Lower lobe of right lung (tissue), 2 donors: ENCODE results near the gene C10orf62. TPM values are rescaled to one million over a fixed set of nuclear protein-coding genes. Genes with fewer than 3 reads are reported as not detected.
"Not testable (repeated sequence)": the region's sequence is repeated elsewhere in the genome, so short reads cannot be mapped to it uniquely, and the experiment has no call there.

Experiments
- ATAC-seq, 2 donors: fragments of 200-7000 bp; cut with Tn5 transposase; one replicate each; pipeline ENCODE4 v1.9.1; 2020 to 2022; ENCODE audit warnings: mild to moderate bottlenecking in 2 of 2, moderate library complexity in 2 of 2
- DNase-seq: peaks from one replicate; pipeline ENCODE4 v3.0.0-alpha.2; 2020
- H3K27ac ChIP-seq: fragments of 200-600 bp; one replicate; pipeline ENCODE4 v1.8.0; 2022
- H3K27me3 ChIP-seq: fragments of 200-600 bp; one replicate; pipeline ENCODE4 v1.8.0; 2022; ENCODE audit warnings: low read depth
- H3K36me3 ChIP-seq: fragments of 200-600 bp; one replicate; pipeline ENCODE4 v1.8.0; 2022; ENCODE audit warnings: mild to moderate bottlenecking
- H3K4me1 ChIP-seq: fragments of 200-600 bp; one replicate; pipeline ENCODE4 v1.8.0; 2022
- H3K4me3 ChIP-seq: fragments of 200-600 bp; one replicate; pipeline ENCODE4 v1.8.0; 2022; ENCODE audit warnings: mild to moderate bottlenecking
- H3K9me3 ChIP-seq: fragments of 200-600 bp; one replicate; pipeline ENCODE4 v1.8.0; 2022
- CTCF ChIP-seq: fragments of 200-600 bp; IDR thresholded peaks from one replicate; pipeline ENCODE4 v1.8.0; 2022; ENCODE audit warnings: antibody characterized with exemption, mild to moderate bottlenecking
- intact Hi-C: fragments of 100-400 bp; cut with DNase I; formaldehyde crosslinking; loops from one replicate; pipeline ENCODE4 v1.11.0; 2022
- total RNA-seq: library from RNA; stranded (reverse); fragmentation: NEBNext Ultra II Directional; extraction: Animal tissue kit (Norgen Biotek cat#: 25700); gene quantifications from one replicate; pipeline ENCODE4 v1.2.1, GENCODE V29; 2021
- donor health status: DM: no; HTN: yes; CAD: no; lungs with severe emphysema.

Gene C10orf62
- total RNA-seq, 1 donor from 2014 or later: not detected

DNA sequence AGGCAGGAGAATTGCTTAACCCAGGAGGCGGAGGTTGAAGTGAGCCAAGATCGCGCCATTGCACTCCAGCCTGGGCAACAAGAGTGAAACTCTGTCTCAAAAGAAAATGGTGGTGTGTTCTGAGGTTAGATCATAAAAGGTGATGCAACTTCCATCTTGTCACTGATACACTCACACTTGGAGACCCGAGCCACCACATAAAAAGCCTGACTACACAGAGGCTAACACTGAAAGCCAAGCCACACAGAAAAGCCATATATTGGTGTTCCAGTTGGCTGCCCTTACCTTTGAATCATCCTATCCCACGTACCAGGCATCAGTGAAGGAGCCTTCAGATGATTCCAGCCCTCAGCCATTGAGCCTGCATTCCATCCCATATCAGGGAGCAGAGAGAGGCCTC lies 39.8 kb downstream of the C10orf62 start:
- Histone ChIP-seq H3K9me3 (no peaks in the 10 kb centered on the region), H3K27ac (no peak overlapping the region), H3K4me3 (no peak overlapping the region), H3K27me3 (no peaks in the 10 kb centered on the region), H3K36me3 (no peaks in the 10 kb centered on the region), H3K4me1 (peaks cover 5% of the 10 kb centered on the region)
- DNase-seq: no peak
- no peak for ATAC-seq
- TF ChIP-seq CTCF: no peak
- intact Hi-C loops: no loop called here

DNA sequence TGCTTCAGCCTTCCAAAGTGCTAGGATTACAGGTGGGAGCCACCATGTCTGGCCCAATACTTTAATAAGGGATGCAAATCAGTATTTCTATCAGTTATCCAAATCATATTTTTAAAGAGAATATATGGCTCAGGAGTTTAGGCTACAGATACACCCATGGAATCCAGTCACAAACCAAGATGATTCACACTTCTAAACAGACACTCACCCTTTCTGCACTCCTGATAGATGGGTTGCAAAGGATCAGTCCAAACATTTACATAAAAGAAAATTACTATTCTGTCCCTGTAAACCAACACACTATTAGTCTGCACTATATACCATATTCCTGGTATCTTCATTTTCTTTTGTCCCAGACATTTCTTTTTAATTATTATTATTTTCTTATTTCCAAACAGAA lies 41.6 kb downstream of the C10orf62 start:
- no peak for ATAC-seq
- no peak overlapping the region for H3K27ac ChIP-seq
- intact Hi-C loops: no loop called here

DNA sequence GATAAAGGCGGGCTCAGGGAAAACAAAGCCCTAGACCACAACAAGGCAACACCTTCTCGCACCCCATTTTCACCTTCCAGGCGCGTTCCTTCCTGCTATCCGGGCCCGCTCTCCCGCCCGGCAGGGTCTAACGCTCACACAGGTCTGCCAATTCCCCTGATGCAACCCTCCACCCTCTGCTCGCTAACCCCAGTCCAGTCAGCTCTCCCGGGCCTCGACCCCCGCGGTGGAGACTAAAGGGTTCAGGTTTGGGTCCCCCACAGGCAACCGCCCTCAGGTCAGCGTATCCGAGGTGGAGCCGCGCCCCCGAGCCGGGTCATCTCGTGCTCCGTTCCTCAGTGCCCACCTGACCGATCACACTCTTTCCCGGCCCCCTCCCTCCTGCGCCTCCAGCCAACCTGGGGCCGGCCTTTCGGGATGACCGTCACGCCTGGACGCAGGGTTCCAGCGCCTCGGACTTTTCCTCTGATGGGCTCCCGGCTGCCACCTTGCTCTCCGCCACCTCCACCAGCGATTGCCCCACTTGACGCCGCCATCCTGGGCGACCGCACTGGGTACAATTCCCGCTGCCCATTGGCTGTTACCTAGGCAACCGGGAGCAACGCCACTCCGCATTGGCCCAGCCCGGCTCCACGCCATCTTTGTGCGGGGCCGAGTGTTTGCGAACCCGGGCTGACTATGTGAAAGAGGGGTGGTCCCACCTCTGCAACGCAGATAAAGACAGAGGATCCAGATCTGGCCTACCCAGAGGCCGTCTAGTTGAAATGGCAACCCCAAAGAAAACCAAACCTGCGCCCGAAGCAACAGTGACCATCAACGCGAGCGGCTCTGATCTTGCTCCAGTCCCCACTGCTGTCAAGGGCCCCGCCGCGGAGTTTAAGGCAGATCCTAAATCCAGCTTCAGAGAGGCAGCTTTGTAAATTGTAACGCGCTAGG lies 43.7 kb downstream of the C10orf62 start, which contains the start of gene MORN4:
MORN4 (minus strand) TSS at position 552 of the 936 bp plus-strand sequence. CDS start 13,847 bp downstream, outside the sequence.
- peaks cover 5% of the 10 kb centered on the region for H3K4me1 ChIP-seq
- no peak for TF ChIP-seq CTCF
- H3K27me3 ChIP-seq: no peaks in the 10 kb centered on the region
- peak within 1 kb of the TSS; percentile 73 for H3K27ac ChIP-seq
- peak; percentile 95 for DNase-seq
- peak; percentile 99 to 100 for ATAC-seq
- H3K9me3 ChIP-seq: no peaks in the 10 kb centered on the region
- H3K4me3 ChIP-seq: peak within 1 kb of the TSS; percentile 86
- no peaks in the 10 kb centered on the region for H3K36me3 ChIP-seq
- intact Hi-C loops: no loop called here

More for the DNA sequence above, 41.6 kb downstream of the C10orf62 start:
- no peak for TF ChIP-seq CTCF
- Histone ChIP-seq H3K36me3 (no peaks in the 10 kb centered on the region), H3K27me3 (no peaks in the 10 kb centered on the region), H3K4me1 (peaks cover 5% of the 10 kb centered on the region), H3K4me3 (no peak overlapping the region), H3K9me3 (no peaks in the 10 kb centered on the region)
- no peak for DNase-seq

DNA sequence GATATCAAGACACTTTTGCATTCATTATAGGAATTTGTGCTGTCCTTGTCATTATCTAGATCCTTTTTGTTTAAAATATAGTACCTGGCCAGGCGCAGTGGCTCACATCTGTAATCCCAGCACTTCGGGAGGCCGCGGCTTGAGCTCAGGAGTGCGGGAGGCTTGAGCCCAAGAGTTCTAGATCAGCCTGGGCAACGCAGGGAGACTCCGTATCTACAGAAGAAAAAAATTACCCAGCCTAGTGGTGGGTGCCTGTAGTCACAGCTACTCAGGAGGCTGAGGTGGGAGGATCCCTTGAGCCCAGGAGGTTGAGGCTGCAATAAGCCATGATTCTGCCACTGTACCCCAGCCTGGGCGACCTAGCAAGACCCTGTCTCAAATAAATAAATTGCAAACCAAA lies 44.4 kb downstream of the C10orf62 start:
- H3K4me1 ChIP-seq: peaks cover 5% of the 10 kb centered on the region
- H3K27ac ChIP-seq: peak overlapping the region; percentile 73
- peak overlapping the region; percentile 86 for H3K4me3 ChIP-seq
- no peaks in the 10 kb centered on the region for H3K36me3 ChIP-seq
- DNase-seq (no peak), ATAC-seq (peak; percentile 57 to 66)
- H3K27me3 ChIP-seq: no peaks in the 10 kb centered on the region
- no peaks in the 10 kb centered on the region for H3K9me3 ChIP-seq
- TF ChIP-seq CTCF: peak; percentile 21
- intact Hi-C loops: no loop called here

- no peak overlapping the region for H3K27ac ChIP-seq
- no peak for TF ChIP-seq CTCF
- ATAC-seq (no peak), DNase-seq (no peak)
- no peak overlapping the region for H3K4me3 ChIP-seq
- no peaks in the 10 kb centered on the region for H3K9me3 ChIP-seq
- H3K36me3 ChIP-seq: no peaks in the 10 kb centered on the region
- intact Hi-C loops: no loop called here
- H3K4me1 ChIP-seq: peaks cover 5% of the 10 kb centered on the region
- H3K27me3 ChIP-seq: no peaks in the 10 kb centered on the region
Measured at GRCh38 chr10:97635577-97635976, 46.1 kb downstream of the C10orf62 start.

GRCh38 chr10:97639090-97639489 lies 49.6 kb downstream of the C10orf62 start:
- DNase-seq, H3K27ac ChIP-seq, ATAC-seq, H3K4me3 ChIP-seq, H3K9me3 ChIP-seq, H3K36me3 ChIP-seq, intact Hi-C loops, H3K27me3 ChIP-seq: not testable (repeated sequence)
- H3K4me1 ChIP-seq: peaks cover 24% of the 10 kb centered on the region
